NT2/D1 (cell line): ENCODE data around the gene CYP4X1.

Experiments
- SUZ12 ChIP-seq: IDR thresholded peaks from 2 replicates; pipeline ENCODE4 v1.6.1; 2011; ENCODE audit not compliant: insufficient read length, insufficient read depth; ENCODE audit errors: extremely low read depth
- ZNF274 ChIP-seq: IDR thresholded peaks from 2 replicates; pipeline ENCODE4 v1.6.1; 2011; ENCODE audit warnings: mild to moderate bottlenecking, low read depth, low read length

- TF ChIP-seq ZNF274, result no peak
- TF ChIP-seq SUZ12, result no peak
Measured at GRCh38 chr1:47030170-47030805, 6.8 kb downstream of the CYP4X1 start.
